ENCODE data around the gene GLP2R.

DNA sequence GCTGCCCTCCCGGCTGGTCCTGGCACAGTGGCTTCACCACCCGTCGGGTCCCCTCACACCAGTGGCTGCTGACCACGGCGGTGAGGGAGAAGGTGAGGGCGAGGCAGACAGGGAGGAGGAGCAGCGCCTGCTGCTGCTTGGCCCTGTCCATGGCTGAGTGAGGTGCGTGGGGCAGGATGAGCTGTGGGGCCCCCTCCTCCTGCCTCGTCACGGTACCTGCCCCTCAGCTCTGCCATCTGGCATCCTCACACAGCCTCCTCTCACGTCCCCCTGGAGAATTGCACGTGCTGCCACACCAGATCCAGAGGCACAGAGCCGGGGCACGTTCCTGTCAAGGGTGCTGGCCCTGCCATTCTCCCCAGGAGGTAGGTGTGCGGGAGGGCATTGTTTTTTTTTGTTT, 3.8 kb upstream of the GLP2R start, which contains the start of gene GSG1L2:
- TF ChIP-seq FOXP1 (CRISPR knock-in tag; IDR thresholded peaks at IDR 0.05; ENCODE audit: borderline replicate concordance) (no peak), CTCF (IDR thresholded peaks at IDR 0.05) (no peak), ZNF232 (CRISPR knock-in tag; IDR thresholded peaks at IDR 0.05) (no peak), TP53 (CRISPR knock-in tag; IDR thresholded peaks at IDR 0.05) (no peak), SMAD3 (CRISPR knock-in tag; IDR thresholded peaks at IDR 0.05; ENCODE audit: borderline replicate concordance) (no peak), ZNF416 (CRISPR knock-in tag; IDR thresholded peaks at IDR 0.05) (no peak)
- TF ChIP-seq, protein P1, sequence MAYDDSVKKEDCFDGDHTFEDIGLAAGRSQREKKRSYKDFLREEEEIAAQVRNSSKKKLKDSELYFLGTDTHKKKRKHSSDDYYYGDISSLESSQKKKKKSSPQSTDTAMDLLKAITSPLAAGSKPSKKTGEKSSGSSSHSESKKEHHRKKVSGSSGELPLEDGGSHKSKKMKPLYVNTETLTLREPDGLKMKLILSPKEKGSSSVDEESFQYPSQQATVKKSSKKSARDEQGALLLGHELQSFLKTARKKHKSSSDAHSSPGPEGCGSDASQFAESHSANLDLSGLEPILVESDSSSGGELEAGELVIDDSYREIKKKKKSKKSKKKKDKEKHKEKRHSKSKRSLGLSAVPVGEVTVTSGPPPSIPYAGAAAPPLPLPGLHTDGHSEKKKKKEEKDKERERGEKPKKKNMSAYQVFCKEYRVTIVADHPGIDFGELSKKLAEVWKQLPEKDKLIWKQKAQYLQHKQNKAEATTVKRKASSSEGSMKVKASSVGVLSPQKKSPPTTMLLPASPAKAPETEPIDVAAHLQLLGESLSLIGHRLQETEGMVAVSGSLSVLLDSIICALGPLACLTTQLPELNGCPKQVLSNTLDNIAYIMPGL (CRISPR knock-in tag; IDR thresholded peaks at IDR 0.05) = no peak
